ENCODE data around the gene KIF19. TPM values are rescaled to one million over a fixed set of nuclear protein-coding genes. Genes with fewer than 3 reads are reported as not detected.
"Not testable (repeated sequence)": the region's sequence is repeated elsewhere in the genome, so short reads cannot be mapped to it uniquely, and the experiment has no call there.

Gene KIF19
- total RNA-seq = not detected
- 1 to 10 TPM in 1 of 3 donors, not detected in 2; 1.1 TPM for polyA plus RNA-seq
- total RNA-seq = 0 to 0.17 (median 0) reads per million in 6 experiments

DNA sequence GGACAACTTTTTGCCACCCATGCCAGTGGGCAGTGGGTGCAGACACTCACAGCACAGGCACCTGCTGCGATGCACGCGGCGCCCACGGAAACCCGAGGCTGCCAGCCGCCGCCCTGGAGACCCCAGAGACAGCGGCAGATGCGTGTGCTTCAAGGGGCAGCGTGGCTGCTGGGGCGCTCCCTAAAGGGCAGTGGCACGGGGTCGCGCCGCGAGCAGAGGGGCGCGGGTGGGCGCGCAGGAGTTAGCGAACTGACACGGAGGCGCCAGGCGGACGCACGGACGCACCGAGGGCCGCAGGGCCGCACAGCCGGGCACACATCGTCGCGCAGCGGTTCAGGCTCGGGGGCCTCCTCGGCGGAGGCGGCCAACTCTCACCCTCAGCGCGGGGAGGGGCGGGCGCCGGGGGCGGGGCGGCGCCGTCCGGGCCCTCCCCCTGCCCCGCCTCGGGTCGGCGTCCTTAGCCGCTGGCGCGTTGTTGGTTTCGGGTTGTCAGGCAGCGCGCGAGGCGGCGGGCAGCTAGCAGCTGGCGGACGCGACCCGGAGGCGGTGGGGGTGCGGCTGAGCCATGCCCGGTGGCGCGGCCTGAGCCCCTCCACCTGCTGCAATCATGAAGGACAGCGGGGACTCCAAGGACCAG is at the start of gene KIF19:
KIF19 (plus strand) TSS at position 484 of the 637 bp plus-strand sequence; CDS start at position 608, 124 bp downstream.
- peak; percentile 83 to 89 for ATAC-seq
- Mint-ChIP-seq H3K36me3 (no peaks in the 10 kb centered on the region), H3K4me3 (peak within 1 kb of the TSS; percentile 48 to 74 (median 63)), H3K9me3 (no peaks in the 10 kb centered on the region), H3K27me3 (peaks cover 8 to 50% (median 29%) of the 10 kb centered on the region in 5 donors), H3K4me1 (peaks cover 4 to 31% (median 21%) of the 10 kb centered on the region in 4 donors), H3K27ac (peak within 1 kb of the TSS in 4 of 10 donors; percentile 24 to 65 (median 52))
- POLR2A ChIA-PET = no interaction called here
- peak in 8 of 10 donors; percentile 9 to 29 (median 26) for DNase-seq

GRCh38 chr17:74276541-74277009 is 49.5 kb upstream of the KIF19 start:
- POLR2A ChIA-PET = no interaction called here
- ATAC-seq = no peak
- Mint-ChIP-seq H3K4me3 (no peak overlapping the region), H3K36me3 (no peaks in the 10 kb centered on the region), H3K9me3 (no peaks in the 10 kb centered on the region), H3K4me1 (peaks cover 16 to 45% (median 33%) of the 10 kb centered on the region in 4 donors), H3K27ac (peak overlapping the region in 3 of 10 donors; percentile 48 to 72 (median 50)), H3K27me3 (peaks cover 0 to 7% (median 0%) of the 10 kb centered on the region in 5 donors)
- no peak for DNase-seq

DNA sequence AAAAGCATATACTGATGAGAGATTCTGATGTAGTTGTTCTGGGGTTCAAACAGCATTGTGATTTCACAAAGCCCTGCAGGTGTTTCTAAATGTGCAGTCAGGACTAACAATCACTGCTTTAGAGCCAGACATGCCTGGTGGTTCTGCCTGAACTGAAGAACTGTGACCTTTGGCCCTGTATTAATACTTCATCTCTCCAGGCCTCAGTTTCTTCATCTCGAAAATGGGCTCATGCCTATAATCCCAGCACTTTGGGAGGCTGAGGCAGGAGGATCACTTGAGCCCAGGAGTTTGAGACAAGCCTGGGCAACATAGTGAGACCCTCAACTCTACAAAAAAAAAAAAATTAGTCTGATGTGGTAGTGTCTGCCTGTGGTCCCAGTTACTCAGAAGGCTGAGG is 48.1 kb upstream of the KIF19 start:
- DNase-seq (no peak), ATAC-seq (no peak)
- Mint-ChIP-seq H3K9me3 (no peaks in the 10 kb centered on the region), H3K4me3 (no peak overlapping the region), H3K27ac (peak overlapping the region in 3 of 10 donors; percentile 25 to 52 (median 47)), H3K27me3 (peaks cover 0 to 4% (median 0%) of the 10 kb centered on the region in 5 donors), H3K36me3 (no peaks in the 10 kb centered on the region), H3K4me1 (peaks cover 18 to 56% (median 41%) of the 10 kb centered on the region in 4 donors)
- POLR2A ChIA-PET = no interaction called here

DNA sequence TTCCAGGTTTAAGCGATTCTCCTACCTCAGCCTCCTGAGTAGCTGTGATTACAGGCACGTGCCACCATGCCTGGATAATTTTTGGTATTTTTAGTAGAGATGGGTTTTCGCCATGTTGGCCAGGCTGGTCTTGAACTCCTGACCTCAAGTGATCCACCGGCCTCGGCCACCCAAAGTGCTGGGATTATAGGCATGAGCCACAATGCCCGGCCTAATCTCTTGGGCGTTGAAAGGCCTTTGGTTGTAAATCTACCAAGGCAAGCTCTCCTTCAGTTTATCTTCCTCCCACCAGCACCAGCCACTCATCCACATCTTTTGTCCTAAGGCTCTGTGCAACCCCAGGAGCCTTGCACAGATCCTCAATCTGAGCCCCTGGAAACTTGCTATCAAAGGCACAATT is 46.4 kb upstream of the KIF19 start:
- H3K27me3 Mint-ChIP-seq, H3K9me3 Mint-ChIP-seq, H3K36me3 Mint-ChIP-seq, DNase-seq, ATAC-seq, POLR2A ChIA-PET: not testable (repeated sequence)
- Mint-ChIP-seq H3K27ac (peak overlapping the region in 9 of 10 donors; percentile 63 to 96 (median 90)), H3K4me3 (peak overlapping the region in 1 of 10 donors; percentile 43), H3K4me1 (peaks cover 11 to 53% (median 37%) of the 10 kb centered on the region in 4 donors)

DNA sequence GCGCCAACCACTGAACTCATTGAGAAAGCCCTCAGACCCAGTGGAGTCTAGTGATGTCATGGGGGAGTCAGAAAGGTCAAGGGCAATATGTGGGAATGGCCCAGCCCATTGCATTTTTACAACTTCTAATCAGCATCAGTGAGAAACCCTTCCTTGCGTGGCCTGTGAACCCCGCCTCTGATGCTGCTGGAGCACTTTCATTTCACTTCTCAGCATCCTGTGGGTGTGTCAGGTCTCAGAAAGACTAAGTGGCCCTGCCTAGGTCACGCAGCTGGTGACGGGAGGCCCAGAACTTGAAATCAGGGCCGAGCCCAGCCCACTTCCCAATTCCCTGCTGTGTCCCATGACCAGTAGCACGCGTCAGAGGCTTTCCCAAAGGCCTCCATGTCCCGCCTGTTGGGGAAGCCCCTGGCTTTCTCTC is 45.9 kb upstream of the KIF19 start:
- peak overlapping the region in 4 of 10 donors; percentile 8 to 43 (median 25) for H3K4me3 Mint-ChIP-seq
- peak; percentile 64 to 71 for ATAC-seq
- DNase-seq = peak in 7 of 10 donors; percentile 8 to 49 (median 37)
- POLR2A ChIA-PET = no interaction called here
- peak overlapping the region in 9 of 10 donors; percentile 63 to 96 (median 90) for H3K27ac Mint-ChIP-seq
- H3K27me3 Mint-ChIP-seq = no peaks in the 10 kb centered on the region
- H3K4me1 Mint-ChIP-seq = peaks cover 10 to 53% (median 37%) of the 10 kb centered on the region in 4 donors
- no peaks in the 10 kb centered on the region for H3K36me3 Mint-ChIP-seq
- no peaks in the 10 kb centered on the region for H3K9me3 Mint-ChIP-seq

DNA sequence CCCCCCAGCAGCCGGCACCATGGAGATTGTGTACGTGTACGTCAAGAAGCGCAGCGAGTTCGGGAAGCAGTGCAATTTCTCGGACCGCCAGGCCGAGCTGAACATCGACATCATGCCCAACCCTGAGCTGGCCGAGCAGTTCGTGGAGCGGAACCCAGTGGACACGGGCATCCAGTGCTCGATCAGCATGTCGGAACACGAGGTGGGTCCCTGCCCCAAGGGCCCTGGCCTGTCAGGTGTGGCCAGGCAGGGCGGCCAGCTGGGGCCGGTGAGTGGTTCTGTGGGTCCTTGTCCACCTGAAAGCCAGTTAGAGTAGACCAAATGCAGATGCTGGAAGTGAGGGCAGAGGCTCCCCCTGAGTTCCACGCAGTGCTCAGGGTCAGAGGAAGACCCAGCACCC is 44.2 kb upstream of the KIF19 start:
- Mint-ChIP-seq H3K27ac (peak overlapping the region in 7 of 10 donors; percentile 49 to 98 (median 92)), H3K4me3 (no peak overlapping the region), H3K36me3 (no peaks in the 10 kb centered on the region), H3K4me1 (peaks cover 10 to 44% (median 35%) of the 10 kb centered on the region in 4 donors), H3K27me3 (no peaks in the 10 kb centered on the region), H3K9me3 (no peaks in the 10 kb centered on the region)
- DNase-seq (no peak), ATAC-seq (no peak)
- POLR2A ChIA-PET = interaction anchor here (0.6 to 1.4 kb wide), 2 partner anchors 57 to 69 kb away, joined by 4 to 7 read pairs; partner anchors contain the start of gene TTYH2

DNA sequence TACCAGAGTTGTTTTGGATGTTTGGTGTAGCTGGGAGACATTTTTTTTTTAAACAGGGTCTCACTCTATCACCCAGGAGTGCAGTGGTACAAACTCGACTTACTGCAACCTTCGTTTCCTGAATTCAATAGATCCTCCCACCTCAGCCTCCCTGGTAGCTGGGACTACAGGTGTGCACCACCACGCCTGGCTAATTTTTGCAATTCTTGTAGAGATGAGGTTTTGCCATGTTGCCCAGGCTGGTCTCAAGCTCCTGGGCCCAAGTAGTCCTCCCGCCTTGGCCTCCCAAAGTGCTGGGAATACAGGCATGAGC is 43.8 kb upstream of the KIF19 start:
- H3K9me3 Mint-ChIP-seq, DNase-seq, H3K36me3 Mint-ChIP-seq, H3K27me3 Mint-ChIP-seq, ATAC-seq: not testable (repeated sequence)
- peaks cover 10 to 44% (median 35%) of the 10 kb centered on the region in 4 donors for H3K4me1 Mint-ChIP-seq
- peak overlapping the region in 5 of 10 donors; percentile 45 to 75 (median 60) for H3K4me3 Mint-ChIP-seq
- H3K27ac Mint-ChIP-seq = peak overlapping the region; percentile 49 to 98 (median 93)
- POLR2A ChIA-PET = interaction anchor here (1.4 kb wide), 1 partner anchor 69 kb away, joined by 7 read pairs; the partner anchor contains the start of gene TTYH2

- POLR2A ChIA-PET = interaction anchor here (0.7 to 1.4 kb wide), 2 partner anchors 70 to 72 kb away, joined by 3 to 7 read pairs; partner anchors contain the start of gene TTYH2
- Mint-ChIP-seq H3K4me1 (peaks cover 10 to 44% (median 35%) of the 10 kb centered on the region in 4 donors), H3K27ac (peak overlapping the region; percentile 49 to 98 (median 93)), H3K27me3 (no peaks in the 10 kb centered on the region), H3K4me3 (peak overlapping the region in 9 of 10 donors; percentile 45 to 75 (median 60)), H3K36me3 (no peaks in the 10 kb centered on the region), H3K9me3 (no peaks in the 10 kb centered on the region)
- peak; percentile 75 to 89 for ATAC-seq
- peak in 5 of 10 donors; percentile 33 to 75 (median 57) for DNase-seq
Measured at GRCh38 chr17:74282587-74283370, 43.2 kb upstream of the KIF19 start.

- Mint-ChIP-seq H3K27ac (peak overlapping the region; percentile 49 to 98 (median 93)), H3K4me3 (peak overlapping the region in 8 of 10 donors; percentile 34 to 67 (median 58)), H3K9me3 (no peaks in the 10 kb centered on the region), H3K27me3 (no peaks in the 10 kb centered on the region), H3K36me3 (no peaks in the 10 kb centered on the region), H3K4me1 (peaks cover 10 to 44% (median 35%) of the 10 kb centered on the region in 4 donors)
- DNase-seq = no peak
- POLR2A ChIA-PET = interaction anchor here (0.7 kb wide), 1 partner anchor 73 kb away, joined by 3 read pairs; no protein-coding TSS in a partner anchor
- ATAC-seq = no peak
Measured at GRCh38 chr17:74283371-74283673, 42.7 kb upstream of the KIF19 start.

DNA sequence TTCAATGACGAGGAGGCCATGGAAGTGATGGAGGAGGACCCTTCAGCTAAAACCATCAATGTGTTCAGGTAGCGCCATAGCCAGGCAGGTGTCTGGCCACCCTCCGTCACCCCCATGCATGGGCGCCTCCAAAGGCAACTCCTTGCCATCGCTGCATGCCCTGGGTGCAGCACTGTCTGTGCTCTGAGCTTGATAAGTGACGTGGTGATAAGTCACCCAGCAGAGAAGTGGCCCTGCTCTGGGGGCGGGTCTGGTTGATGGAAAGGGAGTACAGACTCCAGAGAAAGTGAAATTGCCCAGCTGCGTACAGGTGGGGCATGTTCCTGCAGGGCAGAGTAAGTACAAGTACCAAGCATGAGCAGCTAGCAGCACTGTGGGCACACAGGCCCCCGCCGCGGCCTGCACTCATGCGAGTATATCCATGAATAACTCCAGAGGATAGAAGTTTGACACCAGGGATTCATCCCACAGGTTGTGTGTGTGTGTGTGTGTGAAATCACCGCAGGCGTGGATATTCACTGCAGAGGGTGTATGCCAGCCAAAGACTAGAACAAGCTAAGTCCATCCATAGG is 38.9 kb upstream of the KIF19 start:
- H3K4me1 Mint-ChIP-seq = peaks cover 7 to 28% (median 22%) of the 10 kb centered on the region in 4 donors
- POLR2A ChIA-PET = interaction anchor here (0.9 kb wide), 1 partner anchor 26 kb away, joined by 3 read pairs; no protein-coding TSS in a partner anchor
- H3K36me3 Mint-ChIP-seq = no peaks in the 10 kb centered on the region
- H3K9me3 Mint-ChIP-seq = no peaks in the 10 kb centered on the region
- DNase-seq (no peak), ATAC-seq (no peak)
- peak overlapping the region in 1 of 10 donors; percentile 57 for H3K27ac Mint-ChIP-seq
- H3K4me3 Mint-ChIP-seq = no peak overlapping the region
- H3K27me3 Mint-ChIP-seq = no peaks in the 10 kb centered on the region

GRCh38 chr17:74288785-74289184 is 37.2 kb upstream of the KIF19 start:
- peaks cover 4 to 14% (median 11%) of the 10 kb centered on the region in 4 donors for H3K4me1 Mint-ChIP-seq
- H3K9me3 Mint-ChIP-seq = no peaks in the 10 kb centered on the region
- no peak overlapping the region for H3K4me3 Mint-ChIP-seq
- peak overlapping the region in 4 of 10 donors; percentile 1 to 87 (median 37) for H3K27ac Mint-ChIP-seq
- H3K36me3 Mint-ChIP-seq = no peaks in the 10 kb centered on the region
- DNase-seq (no peak), ATAC-seq (no peak)
- H3K27me3 Mint-ChIP-seq = no peaks in the 10 kb centered on the region
- POLR2A ChIA-PET = no interaction called here

DNA sequence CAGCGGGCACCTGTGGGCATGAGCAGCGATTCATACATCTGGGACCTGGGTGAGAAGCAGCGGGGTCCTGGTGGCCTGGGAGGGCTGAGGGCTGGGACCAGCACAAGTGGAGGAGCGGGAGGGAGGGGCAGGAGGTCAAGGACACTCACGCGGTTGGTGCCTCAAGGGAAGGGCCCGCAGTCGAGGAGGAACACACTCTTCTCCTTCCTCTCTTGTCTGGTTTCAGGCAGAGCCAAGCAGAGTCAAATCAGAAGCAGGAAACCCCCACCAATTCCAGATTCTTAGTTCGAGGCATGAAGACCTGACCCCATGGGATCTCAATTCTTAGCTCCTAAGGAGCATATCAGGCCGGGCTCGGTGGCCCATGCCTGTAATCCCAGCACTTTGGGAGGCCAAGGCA is 36.3 kb upstream of the KIF19 start:
- Mint-ChIP-seq H3K36me3 (peaks cover 0 to under 1% (median 0%) of the 10 kb centered on the region in 3 donors), H3K27ac (no peak overlapping the region), H3K4me1 (peaks cover 2 to 8% (median 6%) of the 10 kb centered on the region in 4 donors), H3K4me3 (no peak overlapping the region), H3K9me3 (peaks cover 0 to 2% (median 0%) of the 10 kb centered on the region in 9 donors), H3K27me3 (no peaks in the 10 kb centered on the region)
- no peak for DNase-seq
- ATAC-seq = no peak
- POLR2A ChIA-PET = no interaction called here

Data from naive thymus-derived CD8-positive, alpha-beta T cell (primary cell).